Neuronal stem cell (in vitro differentiated cells): Measurements from ENCODE around the gene PRRT2.

Source experiments
- DNase-seq: peaks from one replicate; pipeline ENCODE4 v3.0.0-alpha.2; 2013; ENCODE audit warnings: low spot score
- H2AFZ ChIP-seq: one replicate; pipeline ENCODE4 v1.6.1; 2013; ENCODE audit warnings: mild to moderate bottlenecking, low read length, inconsistent platforms
- H2AK5ac ChIP-seq: 2 replicates; pipeline ENCODE4 v1.6.1; 2013; ENCODE audit warnings: low read depth, mild to moderate bottlenecking, inconsistent platforms, low read length, moderate library complexity, mixed read lengths
- H2BK120ac ChIP-seq: 2 replicates; pipeline ENCODE4 v1.6.1; 2013; ENCODE audit warnings: low read depth, mild to moderate bottlenecking, inconsistent platforms, low read length, moderate library complexity, mixed read lengths
- H2BK12ac ChIP-seq: one replicate; pipeline ENCODE4 v1.6.1; 2013; ENCODE audit warnings: low read length, inconsistent platforms
- H2BK15ac ChIP-seq: 2 replicates; pipeline ENCODE4 v1.6.1; 2013; ENCODE audit warnings: mild to moderate bottlenecking, low read length, inconsistent platforms, mixed read lengths
- H2BK5ac ChIP-seq: one replicate; pipeline ENCODE4 v1.6.1; 2013; ENCODE audit warnings: inconsistent platforms, mild to moderate bottlenecking, low read length, moderate library complexity
- H3K14ac ChIP-seq: one replicate; pipeline ENCODE4 v1.6.1; 2013; ENCODE audit warnings: low read length, inconsistent platforms
- H3K18ac ChIP-seq: 2 replicates; pipeline ENCODE4 v1.6.1; 2013; ENCODE audit warnings: low read length, inconsistent platforms
- H3K23ac ChIP-seq: 2 replicates; pipeline ENCODE4 v1.6.1; 2013; ENCODE audit warnings: low read depth, mild to moderate bottlenecking, mixed read lengths, low read length, inconsistent platforms; ENCODE audit not compliant: poor library complexity
- H3K27ac ChIP-seq: replicated peaks from 3 replicates; pipeline ENCODE4 v1.5.1; 2013; ENCODE audit warnings: low read length, inconsistent platforms
- H3K27me3 ChIP-seq, 3 experiments: 2 replicates each; pipeline ENCODE4 v1.6.1; 2013; ENCODE audit warnings: low read length in 3 of 3, mild to moderate bottlenecking in 2 of 3, inconsistent platforms in 1 of 3, low read depth in 1 of 3, mixed read lengths in 1 of 3, moderate library complexity in 1 of 3; ENCODE audit not compliant: control insufficient read depth in 3 of 3, insufficient read depth in 3 of 3
- H3K36me3 ChIP-seq, 2 donors: replicated peaks in 1 of 2; 2 replicates each; pipeline ENCODE4 v1.6.1; 2013; ENCODE audit warnings: low read length in 2 of 2; ENCODE audit not compliant: control insufficient read depth in 2 of 2, insufficient read depth in 2 of 2
- H3K4ac ChIP-seq: 2 replicates; pipeline ENCODE4 v1.6.1; 2013; ENCODE audit warnings: inconsistent platforms, mild to moderate bottlenecking, low read length, moderate library complexity
- H3K4me1 ChIP-seq, 2 donors: 1 replicate in 1 of 2; 2 replicates in 1 of 2; pipeline ENCODE4 v1.6.1; 2013; ENCODE audit warnings: low read length in 2 of 2, low read depth in 1 of 2; ENCODE audit not compliant: control insufficient read depth in 2 of 2, insufficient read depth in 1 of 2
- H3K4me2 ChIP-seq: one replicate; pipeline ENCODE4 v1.6.1; 2013; ENCODE audit warnings: mild to moderate bottlenecking, low read length, inconsistent platforms; ENCODE audit not compliant: insufficient read depth, poor library complexity, severe bottlenecking
- H3K4me3 ChIP-seq, 2 donors: 2 replicates each; pipeline ENCODE4 v1.5.1; 2013; ENCODE audit warnings: low read length in 2 of 2, mild to moderate bottlenecking in 2 of 2, inconsistent platforms in 1 of 2, moderate library complexity in 1 of 2
- H3K79me1 ChIP-seq: one replicate; pipeline ENCODE4 v1.6.1; 2013; ENCODE audit warnings: low read depth, mild to moderate bottlenecking, inconsistent platforms, low read length, moderate library complexity
- H3K9ac ChIP-seq: one replicate; pipeline ENCODE4 v1.6.1; 2013; ENCODE audit warnings: mild to moderate bottlenecking, low read depth, low read length, inconsistent platforms; ENCODE audit not compliant: poor library complexity
- H3K9me3 ChIP-seq, 2 donors: replicated peaks in 1 of 2; 2 replicates each; pipeline versions ENCODE3 to v1.6.1; 2013; ENCODE audit warnings: low read length in 2 of 2, mild to moderate bottlenecking in 2 of 2, inconsistent platforms in 1 of 2, low read depth in 1 of 2, mixed read lengths in 1 of 2, moderate library complexity in 1 of 2; ENCODE audit not compliant: control insufficient read depth in 2 of 2, insufficient read depth in 1 of 2
- H4K8ac ChIP-seq: one replicate; pipeline ENCODE4 v1.6.1; 2013; ENCODE audit warnings: low read depth, mild to moderate bottlenecking, inconsistent platforms, low read length, moderate library complexity
- H4K91ac ChIP-seq: one replicate; pipeline ENCODE4 v1.6.1; 2013; ENCODE audit warnings: low read length, low read depth, mild to moderate bottlenecking, inconsistent platforms; ENCODE audit not compliant: poor library complexity
- WGBS, 2 donors: extraction: QIAGEN DNeasy Blood & Tissue Kit; methylation state at CpG; one replicate each; pipeline ENCODE4 v1.1.7; 2013; ENCODE audit warnings: missing lambda C conversion rate in 2 of 2, mixed read lengths in 1 of 2; ENCODE audit not compliant: insufficient read length in 2 of 2, insufficient replicate concordance in 1 of 2; ENCODE audit errors: extremely low coverage in 2 of 2; 5-methylcytosine and 5-hydroxymethylcytosine counted together

Gene PRRT2

DNA sequence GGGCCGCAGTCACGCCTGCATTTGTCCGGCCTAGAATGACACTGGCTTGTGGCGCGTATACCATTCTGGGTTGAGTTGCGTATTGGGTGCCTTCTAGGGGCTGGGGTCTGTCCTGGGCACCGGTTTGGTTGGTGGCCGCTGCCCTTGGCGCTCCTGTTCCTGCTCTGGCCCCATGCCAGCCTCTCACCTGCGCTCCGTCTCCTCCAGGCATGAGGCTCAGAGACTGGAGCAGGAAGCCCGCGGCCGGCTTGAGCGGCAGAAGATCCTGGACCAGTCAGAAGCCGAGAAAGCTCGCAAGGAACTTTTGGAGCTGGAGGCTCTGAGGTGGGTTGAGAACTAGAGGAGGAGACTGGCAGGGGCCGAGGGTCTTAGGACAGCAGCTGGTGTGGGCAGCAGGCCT is 33.7 kb downstream of the PRRT2 start:
- Histone ChIP-seq H3K4me2 (no peak overlapping the region), H3K4me3 (no peak overlapping the region), H2BK120ac (no peak overlapping the region), H3K9ac (no peak overlapping the region), H3K36me3 (no peaks in the 10 kb centered on the region), H4K91ac (no peak overlapping the region), H3K4ac (no peak overlapping the region), H3K79me1 (no peaks in the 10 kb centered on the region), H2BK5ac (no peak overlapping the region), H3K4me1 (peaks cover 0 to 3% of the 10 kb centered on the region in 2 donors), H3K27me3 (no peaks in the 10 kb centered on the region), H3K18ac (no peak overlapping the region), H2AFZ (no peak overlapping the region), H4K8ac (no peak overlapping the region), H3K27ac (no peak overlapping the region), H3K14ac (no peak overlapping the region), H2AK5ac (no peak overlapping the region), H2BK15ac (no peak overlapping the region), H3K23ac (peak overlapping the region; percentile 25), H2BK12ac (no peak overlapping the region), H3K9me3 (no peaks in the 10 kb centered on the region)
- DNase-seq = no peak
- WGBS, 2 donors = no CpG with 5 or more reads among the region's 18 CpGs

- Histone ChIP-seq H4K91ac (peak overlapping the region; percentile 20), H2BK12ac (no peak overlapping the region), H3K27ac (no peak overlapping the region), H2BK120ac (no peak overlapping the region), H3K9ac (no peak overlapping the region), H3K14ac (no peak overlapping the region), H3K9me3 (no peaks in the 10 kb centered on the region), H2AFZ (no peak overlapping the region), H3K4ac (no peak overlapping the region), H3K79me1 (no peaks in the 10 kb centered on the region), H3K36me3 (no peaks in the 10 kb centered on the region), H4K8ac (no peak overlapping the region), H3K4me1 (peaks cover 0 to 3% of the 10 kb centered on the region in 2 donors), H2BK15ac (no peak overlapping the region), H3K27me3 (no peaks in the 10 kb centered on the region), H3K23ac (no peak overlapping the region), H3K4me2 (no peak overlapping the region), H2AK5ac (peak overlapping the region; percentile 64), H2BK5ac (peak overlapping the region; percentile 16), H3K18ac (no peak overlapping the region), H3K4me3 (no peak overlapping the region)
- DNase-seq = no peak
- whole genome bisulfite sequencing, 2 donors = no CpG with 5 or more reads among the region's 15 CpGs
Measured at GRCh38 chr16:29848420-29849297, 36.7 kb downstream of the PRRT2 start.

DNA sequence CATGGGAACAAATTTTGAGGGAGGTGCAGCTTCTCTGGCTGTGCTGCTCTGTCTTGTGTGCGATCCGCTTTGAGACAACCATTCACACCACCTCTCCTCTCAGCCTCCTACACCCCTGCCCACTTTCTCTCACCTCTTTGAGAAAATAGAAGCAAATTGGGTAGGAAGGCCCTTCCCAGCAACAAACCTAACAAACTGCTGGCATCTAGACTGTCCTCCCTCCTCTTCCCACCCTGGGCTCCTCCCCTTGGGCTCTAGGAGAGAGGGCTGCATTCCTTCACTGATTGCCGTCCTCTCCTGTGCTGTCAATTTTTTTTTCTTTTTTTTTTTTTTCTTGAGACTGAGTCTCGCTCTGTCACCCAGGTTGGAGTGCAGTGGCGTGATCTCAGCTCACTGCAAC is 37.5 kb downstream of the PRRT2 start:
- WGBS, 2 donors = no CpG with 5 or more reads among the region's 5 CpGs
- H3K4me1 ChIP-seq = peaks cover 0 to 3% of the 10 kb centered on the region in 2 donors
- H2BK12ac ChIP-seq = no peak overlapping the region
- no peak overlapping the region for H2BK15ac ChIP-seq
- H2AK5ac ChIP-seq = no peak overlapping the region
- no peaks in the 10 kb centered on the region for H3K9me3 ChIP-seq
- no peak overlapping the region for H4K8ac ChIP-seq
- H3K36me3 ChIP-seq = no peaks in the 10 kb centered on the region
- H3K14ac ChIP-seq = no peak overlapping the region
- H3K23ac ChIP-seq = no peak overlapping the region
- H3K9ac ChIP-seq = no peak overlapping the region
- peak overlapping the region; percentile 33 for H3K27ac ChIP-seq
- no peak overlapping the region for H4K91ac ChIP-seq
- no peaks in the 10 kb centered on the region for H3K79me1 ChIP-seq
- peak overlapping the region; percentile 68 for H2AFZ ChIP-seq
- DNase-seq = no peak
- H3K4me3 ChIP-seq = no peak overlapping the region
- no peak overlapping the region for H3K4me2 ChIP-seq
- no peak overlapping the region for H3K4ac ChIP-seq
- H2BK120ac ChIP-seq = no peak overlapping the region
- no peaks in the 10 kb centered on the region for H3K27me3 ChIP-seq
- H2BK5ac ChIP-seq = no peak overlapping the region
- no peak overlapping the region for H3K18ac ChIP-seq

- no peaks in the 10 kb centered on the region for H3K9me3 ChIP-seq
- H2AFZ ChIP-seq = no peak overlapping the region
- H2BK12ac ChIP-seq = no peak overlapping the region
- H2BK5ac ChIP-seq = no peak overlapping the region
- H2BK15ac ChIP-seq = no peak overlapping the region
- H3K9ac ChIP-seq = no peak overlapping the region
- no peak for DNase-seq
- no peak overlapping the region for H3K27ac ChIP-seq
- H4K8ac ChIP-seq = no peak overlapping the region
- no peaks in the 10 kb centered on the region for H3K79me1 ChIP-seq
- no peaks in the 10 kb centered on the region for H3K27me3 ChIP-seq
- no CpG with 5 or more reads among the region's 3 CpGs for WGBS, 2 donors
- no peak overlapping the region for H3K4me3 ChIP-seq
- no peak overlapping the region for H2BK120ac ChIP-seq
- no peak overlapping the region for H3K14ac ChIP-seq
- H3K4ac ChIP-seq = no peak overlapping the region
- H3K23ac ChIP-seq = no peak overlapping the region
- H3K36me3 ChIP-seq = no peaks in the 10 kb centered on the region
- peaks cover 0 to 3% of the 10 kb centered on the region in 2 donors for H3K4me1 ChIP-seq
- H4K91ac ChIP-seq = no peak overlapping the region
- H2AK5ac ChIP-seq = no peak overlapping the region
- H3K18ac ChIP-seq = no peak overlapping the region
- no peak overlapping the region for H3K4me2 ChIP-seq
Measured at GRCh38 chr16:29850998-29851397, 39.0 kb downstream of the PRRT2 start.
